ENCODE measurements around the gene OR51V1.
"Not testable (repeated sequence)": the region's sequence is repeated elsewhere in the genome, so short reads cannot be mapped to it uniquely, and the experiment has no call there.

OR51V1 gene

GRCh38 chr11:5200582-5200981 lies at the start of gene OR51V1:
Gene OR51V1, minus strand, starts transcription at chr11:5200682. Its CDS starts 0 bp downstream, at chr11:5200682.
- DNase-seq, result no peak
- TF ChIP-seq POLR2A (IDR thresholded peaks at IDR 0.05; ENCODE audit: low read length) (no peak), GATA1 (IDR thresholded peaks at IDR 0.05; ENCODE audit: low read depth, low read length) (no peak)

GRCh38 chr11:5249807-5250396 lies 49.4 kb upstream of the OR51V1 start, which contains the start of gene HBG1:
Gene HBG1, minus strand, starts transcription at chr11:5249857. Its CDS starts 53 bp downstream, at chr11:5249804.
- peak in 1 of 2 experiments; percentile 75 for DNase-seq
- peak; percentile 45 for TF ChIP-seq POLR2A (IDR thresholded peaks at IDR 0.05; ENCODE audit: low read length)

- not testable (repeated sequence) for DNase-seq
These were observed 48.0 kb upstream of the OR51V1 start for GRCh38 chr11:5248498-5248897.

- DNase-seq, result peak; percentile 84 to 90
- no peak for TF ChIP-seq GATA1 (IDR thresholded peaks at IDR 0.05; ENCODE audit: low read depth, low read length)
- TF ChIP-seq POLR2A (IDR thresholded peaks at IDR 0.05; ENCODE audit: low read length), result peak; percentile 86
These were observed 47.1 kb upstream of the OR51V1 start for GRCh38 chr11:5247472-5248192.

GRCh38 chr11:5246772-5247471 lies 46.4 kb upstream of the OR51V1 start:
- TF ChIP-seq GATA1 (IDR thresholded peaks at IDR 0.05; ENCODE audit: low read depth, low read length), result no peak
- no peak for TF ChIP-seq POLR2A (IDR thresholded peaks at IDR 0.05; ENCODE audit: low read length)

GRCh38 chr11:5245155-5245554 lies 44.7 kb upstream of the OR51V1 start:
- no peak for DNase-seq
- TF ChIP-seq POLR2A (IDR thresholded peaks at IDR 0.05; ENCODE audit: low read length) (no peak), GATA1 (IDR thresholded peaks at IDR 0.05; ENCODE audit: low read depth, low read length) (no peak)

More at GRCh38 chr11:5246772-5247471, 46.4 kb upstream of the OR51V1 start:
- DNase-seq, result peak in 1 of 2 experiments; percentile 78

- no peak for TF ChIP-seq POLR2A (IDR thresholded peaks at IDR 0.05; ENCODE audit: low read length)
- no peak for TF ChIP-seq GATA1 (IDR thresholded peaks at IDR 0.05; ENCODE audit: low read depth, low read length)
- no peak for DNase-seq
These were observed 43.3 kb upstream of the OR51V1 start for GRCh38 chr11:5243816-5244180.

GRCh38 chr11:5242933-5243815 lies 42.7 kb upstream of the OR51V1 start:
- peak in 1 of 2 experiments; percentile 66 for DNase-seq
- TF ChIP-seq GATA1 (IDR thresholded peaks at IDR 0.05; ENCODE audit: low read depth, low read length) (no peak), POLR2A (IDR thresholded peaks at IDR 0.05; ENCODE audit: low read length) (peak; percentile 97)

- peak in 1 of 2 experiments; percentile 68 for DNase-seq
- TF ChIP-seq POLR2A (IDR thresholded peaks at IDR 0.05; ENCODE audit: low read length) (peak; percentile 5), GATA1 (IDR thresholded peaks at IDR 0.05; ENCODE audit: low read depth, low read length) (no peak)
These were observed 41.7 kb upstream of the OR51V1 start for GRCh38 chr11:5242208-5242607.

GRCh38 chr11:5241458-5241857 lies 41.0 kb upstream of the OR51V1 start:
- DNase-seq, result no peak
- TF ChIP-seq GATA1 (IDR thresholded peaks at IDR 0.05; ENCODE audit: low read depth, low read length) (no peak), POLR2A (IDR thresholded peaks at IDR 0.05; ENCODE audit: low read length) (no peak)

GRCh38 chr11:5240458-5240857 lies 40.0 kb upstream of the OR51V1 start:
- DNase-seq, result no peak
- TF ChIP-seq POLR2A (IDR thresholded peaks at IDR 0.05; ENCODE audit: low read length) (peak; percentile 33), GATA1 (IDR thresholded peaks at IDR 0.05; ENCODE audit: low read depth, low read length) (no peak)

- DNase-seq, result no peak
- TF ChIP-seq GATA1 (IDR thresholded peaks at IDR 0.05; ENCODE audit: low read depth, low read length) (no peak), POLR2A (IDR thresholded peaks at IDR 0.05; ENCODE audit: low read length) (peak; percentile 54)
These were observed 39.6 kb upstream of the OR51V1 start for GRCh38 chr11:5240056-5240455.

GRCh38 chr11:5239046-5239445 lies 38.6 kb upstream of the OR51V1 start:
- TF ChIP-seq GATA1 (IDR thresholded peaks at IDR 0.05; ENCODE audit: low read depth, low read length) (no peak), POLR2A (IDR thresholded peaks at IDR 0.05; ENCODE audit: low read length) (peak; percentile 44)
- no peak for DNase-seq

- TF ChIP-seq GATA1 (IDR thresholded peaks at IDR 0.05; ENCODE audit: low read depth, low read length), result no peak
- TF ChIP-seq POLR2A (IDR thresholded peaks at IDR 0.05; ENCODE audit: low read length), result no peak
- no peak for DNase-seq
These were observed 38.0 kb upstream of the OR51V1 start for GRCh38 chr11:5238486-5238885.
